ENCODE measurements around the gene STXBP4.

Gene STXBP4

DNA sequence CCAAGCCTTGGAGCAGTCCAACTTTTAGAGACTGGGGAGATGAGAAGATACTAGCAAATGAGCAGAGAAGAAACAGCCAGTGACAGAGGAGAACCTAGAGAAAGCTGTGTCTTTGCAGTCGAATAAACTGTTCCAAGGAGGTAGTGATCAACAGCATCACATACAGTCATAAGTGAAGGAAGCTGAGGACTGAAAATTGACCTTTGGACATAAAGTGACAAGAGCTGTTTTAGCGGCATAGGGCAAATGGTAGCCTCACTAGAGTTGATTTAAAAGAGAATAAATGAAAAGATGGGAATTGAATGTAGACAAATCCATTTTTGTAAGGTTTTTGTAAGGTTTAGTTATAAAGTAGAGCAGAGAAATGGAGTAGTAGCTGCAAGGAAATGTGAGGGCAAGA is 165.0 kb downstream of the STXBP4 start:
- DNase-seq = no peak

DNA sequence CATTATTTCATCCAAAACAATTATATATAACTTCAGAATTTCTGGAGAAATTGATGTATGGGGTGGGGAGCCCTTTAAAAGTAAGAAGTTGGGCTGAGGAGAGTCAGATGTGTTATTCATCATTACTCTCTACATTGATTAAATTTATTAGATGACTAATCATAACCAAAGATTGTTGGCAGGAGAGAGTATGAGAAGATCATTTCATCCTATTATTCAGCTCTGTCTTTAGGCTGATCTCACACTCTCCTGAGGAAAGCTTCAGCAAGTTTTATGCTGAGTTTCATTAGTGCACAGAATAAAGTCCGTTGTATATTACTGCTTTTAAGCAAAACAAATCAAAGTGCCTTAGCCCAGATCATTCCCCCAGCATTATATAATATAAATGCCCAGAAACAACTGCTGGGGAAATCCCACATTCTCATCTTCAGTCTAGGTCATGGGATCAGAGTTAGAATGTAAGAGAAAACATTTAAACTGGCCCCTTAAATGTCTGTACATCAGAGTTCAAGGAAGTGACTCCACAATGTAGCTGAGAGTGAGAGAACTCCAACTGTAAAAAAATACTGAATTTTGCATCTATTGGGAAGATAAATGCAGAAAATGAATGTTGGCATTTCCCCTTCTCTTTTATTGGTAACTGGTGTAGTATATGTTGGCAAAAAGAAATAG is 166.1 kb downstream of the STXBP4 start:
- DNase-seq = no peak

DNA sequence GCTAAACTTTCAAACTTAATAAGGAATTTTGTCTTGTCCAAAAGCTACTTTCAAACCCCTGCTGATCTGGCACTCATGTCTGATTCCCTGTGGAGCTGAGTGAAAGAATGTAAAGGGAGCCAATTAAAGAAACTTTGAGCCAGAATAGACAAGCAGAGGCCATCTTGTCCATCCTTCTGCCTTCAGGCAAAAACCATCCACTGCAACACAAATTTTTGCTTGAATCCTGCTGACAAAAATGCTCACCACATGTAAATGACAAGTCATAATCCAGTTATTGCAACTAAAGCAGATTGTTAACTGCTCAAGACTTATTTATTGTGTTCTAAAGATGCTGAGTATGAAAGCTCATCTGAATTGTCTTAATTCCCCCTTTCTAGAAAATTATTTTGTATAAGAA is 172.2 kb downstream of the STXBP4 start:
- DNase-seq = no peak

DNA sequence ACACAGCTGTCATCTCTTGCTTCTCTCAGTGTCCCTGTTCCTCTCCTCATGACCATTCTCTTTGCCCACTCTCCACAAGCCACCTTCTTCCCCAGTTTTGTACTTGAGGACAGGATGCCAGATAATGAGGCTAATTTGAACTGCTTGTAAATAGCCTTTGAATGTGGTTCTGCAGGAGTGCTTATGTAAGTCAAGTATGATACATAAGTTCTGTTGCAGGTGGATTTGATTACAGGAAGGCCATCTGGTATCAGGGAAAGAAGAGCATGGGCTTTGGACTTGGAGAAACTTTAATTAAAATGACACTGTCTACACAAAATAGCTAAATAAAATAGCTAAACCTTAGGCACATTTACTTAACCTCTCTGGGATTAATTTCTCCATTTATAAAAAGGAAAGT is 176.0 kb downstream of the STXBP4 start:
- DNase-seq = no peak

DNA sequence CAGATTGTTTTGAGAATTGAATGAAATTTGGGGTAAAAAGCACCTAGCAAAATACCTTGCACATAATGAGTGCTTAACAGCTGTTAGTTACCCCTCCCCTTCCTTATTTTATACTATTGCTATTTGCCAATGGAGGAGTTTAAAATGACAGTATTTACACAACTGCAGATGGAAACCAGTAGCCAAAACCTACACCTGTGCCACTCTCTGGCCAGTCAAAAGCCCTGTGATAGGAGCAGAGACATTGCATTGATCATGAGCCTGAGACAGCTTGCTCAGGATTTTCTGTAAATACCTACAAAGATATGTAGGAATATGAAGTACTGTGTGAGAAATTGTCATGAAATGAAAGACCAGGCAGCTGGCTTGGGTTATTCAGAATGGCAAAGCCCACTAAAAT is 180.9 kb downstream of the STXBP4 start:
- DNase-seq = peak; percentile 72

DNA sequence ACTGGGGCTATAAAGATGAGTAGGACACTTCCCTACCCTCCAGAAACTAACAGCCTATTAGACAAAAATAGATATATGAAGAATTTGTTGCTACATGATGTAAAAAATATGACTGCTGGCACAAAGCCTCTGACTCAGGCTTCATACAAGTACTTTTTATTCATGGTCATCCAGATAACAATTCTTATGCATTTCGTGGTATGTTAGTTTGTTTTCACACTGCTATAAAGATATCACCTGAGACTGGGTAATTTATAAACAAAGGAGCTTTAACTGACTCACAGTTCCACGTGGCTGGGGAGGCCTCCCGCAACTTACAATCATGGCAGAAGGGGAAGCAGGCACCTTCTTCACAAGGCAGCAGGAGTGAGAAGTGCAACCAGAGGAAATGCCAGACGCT is 183.7 kb downstream of the STXBP4 start:
- DNase-seq = no peak

DNA sequence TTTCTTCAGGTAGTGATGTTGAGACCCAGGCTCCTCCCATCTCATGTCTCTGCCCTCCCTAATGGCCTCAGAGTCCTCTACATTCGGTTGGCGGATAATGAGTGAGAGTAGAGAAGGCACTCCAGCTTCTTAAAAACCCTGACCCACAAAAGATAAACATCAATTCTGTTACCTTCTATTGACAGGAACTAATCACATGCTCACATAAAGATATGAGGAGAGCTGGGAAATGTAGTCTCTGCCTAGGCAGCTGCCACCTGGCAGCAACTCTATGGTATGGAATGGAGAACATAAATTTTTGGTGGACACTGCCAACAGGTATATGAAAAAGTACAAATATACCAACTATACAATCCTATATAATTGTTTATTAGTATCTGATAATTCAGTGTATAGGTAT is 185.5 kb downstream of the STXBP4 start:
- DNase-seq = no peak

DNA sequence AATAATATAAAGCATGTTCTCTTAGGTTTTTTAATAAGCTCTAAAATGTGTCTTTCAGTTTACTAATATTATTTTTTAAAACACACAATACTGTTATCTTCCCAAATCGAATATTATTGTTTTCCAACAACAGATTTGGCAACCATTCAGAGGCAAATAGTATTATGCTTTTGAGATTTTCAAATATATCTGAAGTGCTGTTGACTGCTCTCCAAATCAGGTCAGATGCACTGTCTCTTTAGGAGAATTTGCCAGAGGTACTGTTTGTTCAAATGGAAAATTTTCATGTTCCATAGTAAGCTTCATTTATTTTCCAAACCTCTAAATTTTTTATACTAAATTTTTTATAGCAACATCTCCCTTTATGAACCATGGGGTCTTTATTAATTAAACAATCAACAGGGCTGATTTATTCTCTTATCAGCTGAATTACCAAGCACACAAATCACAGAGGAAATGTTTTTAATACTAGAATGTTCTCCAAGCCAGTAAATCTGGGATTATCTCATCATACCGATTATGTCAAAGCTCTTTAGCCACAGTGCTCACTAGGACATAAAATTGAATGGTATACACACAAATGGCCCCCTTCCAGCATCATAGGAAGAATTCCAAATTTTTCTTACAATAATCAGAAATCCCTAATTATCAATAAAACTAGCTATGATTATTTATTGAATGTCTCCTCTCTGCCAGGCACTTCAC is 187.4 kb downstream of the STXBP4 start:
- DNase-seq = no peak

DNA sequence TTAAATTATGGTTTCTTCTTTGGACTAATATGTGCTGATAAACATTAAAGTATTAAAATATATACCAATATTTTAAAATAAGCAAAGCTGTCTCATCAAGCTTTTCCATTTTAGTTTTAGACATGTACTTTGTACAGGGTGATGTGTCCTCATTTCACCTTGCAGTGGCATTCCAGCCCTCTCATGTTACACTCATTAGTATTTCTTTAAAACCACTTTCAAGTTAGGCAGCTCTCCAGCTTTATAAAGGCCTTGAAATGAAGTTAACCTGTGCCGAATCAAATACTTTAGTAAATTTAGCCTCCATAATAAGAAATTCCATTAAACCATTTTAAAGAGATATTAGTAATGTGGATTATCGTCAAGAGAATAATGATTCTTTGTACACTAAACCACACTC is 188.6 kb downstream of the STXBP4 start:
- no peak for DNase-seq

DNA sequence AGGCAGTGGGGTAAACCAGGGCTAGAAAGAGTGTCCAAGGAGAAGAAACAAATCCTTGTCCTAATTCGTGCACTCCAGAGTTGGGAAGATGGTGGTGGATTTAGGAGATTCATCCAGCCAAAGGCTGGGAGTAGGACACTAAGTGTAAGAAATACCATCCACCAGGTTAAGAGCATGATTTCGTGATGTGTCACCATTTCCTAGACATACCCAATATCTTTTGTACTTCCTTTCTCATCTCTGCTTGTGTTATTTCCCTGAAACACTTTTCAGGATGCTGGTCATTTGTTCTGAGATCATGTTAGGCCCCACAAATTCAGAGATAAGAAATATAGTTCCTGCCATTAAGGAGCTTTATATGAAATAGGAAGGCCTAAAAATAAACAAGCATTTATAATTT is 189.9 kb downstream of the STXBP4 start:
- DNase-seq = no peak

DNA sequence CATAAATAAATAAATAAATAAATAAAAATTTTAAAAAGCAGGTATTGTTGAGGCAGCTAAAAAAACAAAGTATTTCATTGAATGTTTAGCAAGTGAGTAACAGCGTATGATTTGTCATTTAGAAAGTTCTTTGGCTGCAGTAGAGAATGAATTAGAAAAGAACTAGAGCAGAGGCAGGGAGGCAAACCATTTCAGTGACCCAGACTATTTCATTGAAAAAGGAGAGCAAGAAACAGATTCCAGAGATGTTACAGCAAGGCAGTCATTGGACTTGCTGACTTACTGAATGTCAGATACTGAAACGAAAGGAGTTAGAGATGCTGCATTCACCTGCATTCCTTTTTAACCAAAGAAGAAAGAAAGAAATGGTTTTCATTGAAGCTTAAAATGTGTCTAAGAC is 190.7 kb downstream of the STXBP4 start:
- DNase-seq = no peak

DNA sequence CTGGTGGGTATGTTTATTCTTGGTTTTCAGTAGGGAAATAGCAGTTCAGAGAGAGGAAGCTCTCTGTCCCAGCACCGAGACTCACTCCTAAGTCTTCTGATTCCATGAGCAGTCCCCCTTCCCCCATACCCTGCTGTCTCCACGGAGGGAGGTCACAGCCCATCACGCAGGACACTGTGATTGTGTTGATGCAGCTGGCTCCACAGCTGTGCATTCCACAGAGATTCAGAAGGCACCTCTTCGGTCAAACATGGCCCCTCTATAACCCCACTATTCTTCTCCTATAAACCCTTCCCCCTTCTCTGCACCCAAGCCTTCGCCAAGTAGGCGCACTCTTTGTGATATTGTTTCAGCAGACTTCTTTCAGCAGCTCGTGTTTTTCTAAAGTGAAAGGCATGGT is 191.9 kb downstream of the STXBP4 start:
- no peak for DNase-seq

DNA sequence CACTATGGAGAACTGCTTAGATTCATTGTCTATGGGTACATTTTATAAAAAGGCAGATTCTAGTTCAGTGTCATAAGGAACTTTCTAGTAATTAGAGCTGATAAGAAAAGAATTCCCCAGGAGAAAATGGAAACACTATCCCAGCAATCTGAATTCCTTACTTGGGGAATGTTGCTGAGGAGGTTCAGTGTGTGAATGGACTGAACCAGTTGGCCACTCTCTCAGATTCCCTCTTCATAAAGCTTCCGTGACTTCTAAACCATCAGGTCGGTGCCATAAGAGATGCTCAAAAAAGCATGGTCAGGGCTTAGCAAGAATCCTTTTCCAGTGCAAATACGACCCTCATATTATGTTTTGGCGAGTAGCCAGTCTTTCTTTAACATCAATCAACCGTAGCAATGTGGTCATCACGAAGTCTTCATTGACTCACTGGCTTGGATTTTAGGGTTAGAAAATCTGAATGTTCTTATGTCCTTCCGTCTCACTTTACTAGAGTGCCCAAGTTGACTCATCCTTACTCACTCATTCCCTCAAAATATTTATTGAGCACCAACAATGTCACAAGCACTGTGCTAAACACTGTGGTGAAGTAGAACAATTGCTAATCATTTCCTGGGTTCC is 193.5 kb downstream of the STXBP4 start:
- DNase-seq = no peak

DNA sequence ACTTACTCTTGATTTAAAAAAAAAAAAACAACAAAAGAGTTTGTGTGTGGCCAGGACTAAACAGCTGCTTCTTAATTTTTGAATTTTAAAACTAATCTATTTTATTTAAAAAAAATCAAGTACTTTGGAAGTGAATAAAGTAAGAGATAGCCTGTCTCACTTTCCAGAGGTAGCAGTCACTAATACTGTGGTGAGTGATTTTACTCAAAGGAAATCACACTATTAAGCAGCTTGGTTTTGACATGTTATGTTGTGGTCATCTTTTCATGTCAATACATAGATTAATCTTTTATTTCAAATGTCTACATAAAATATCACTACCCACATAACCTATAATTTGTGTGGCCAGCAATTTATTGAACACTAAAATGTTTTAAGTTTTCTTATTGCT is 194.0 kb downstream of the STXBP4 start:
- no peak for DNase-seq

DNA sequence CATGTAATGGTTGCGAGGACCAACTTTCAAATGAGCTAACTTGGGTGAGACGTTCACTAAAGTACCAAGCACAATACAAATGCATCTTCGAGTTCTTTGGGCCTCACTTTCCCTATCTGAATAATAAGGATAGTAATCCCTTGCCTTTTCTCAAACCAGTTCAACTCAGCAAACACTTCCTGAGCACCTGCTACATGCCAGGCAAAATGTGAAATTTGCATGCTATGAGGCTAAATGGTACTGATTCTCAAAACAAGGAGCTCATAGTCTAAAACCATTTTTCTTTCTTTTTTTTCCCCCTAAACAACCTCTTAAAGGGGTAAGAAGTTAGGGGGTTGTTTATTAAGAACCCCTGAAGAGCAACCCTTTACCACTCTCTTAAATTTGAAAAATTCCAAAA is 194.8 kb downstream of the STXBP4 start:
- DNase-seq = peak; percentile 64

DNA sequence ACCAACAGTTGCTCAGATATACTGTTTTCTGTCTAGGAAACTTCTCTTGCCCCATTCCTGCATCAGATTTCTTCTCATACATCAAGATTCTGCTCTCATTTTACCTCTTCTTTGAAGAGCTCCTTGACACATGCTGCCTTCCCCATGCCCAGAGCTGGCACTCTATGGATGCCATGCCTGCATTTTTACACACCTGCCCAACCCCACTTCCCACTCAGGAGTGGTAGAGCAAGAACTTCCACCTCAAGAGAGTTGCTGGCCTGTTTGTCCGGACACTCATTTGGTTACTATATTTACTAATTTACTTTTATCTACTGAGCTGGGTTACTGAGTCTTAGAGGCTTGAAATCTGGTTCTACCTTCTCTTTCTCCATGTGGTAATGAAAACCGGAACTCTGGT is 197.9 kb downstream of the STXBP4 start:
- DNase-seq = no peak

DNA sequence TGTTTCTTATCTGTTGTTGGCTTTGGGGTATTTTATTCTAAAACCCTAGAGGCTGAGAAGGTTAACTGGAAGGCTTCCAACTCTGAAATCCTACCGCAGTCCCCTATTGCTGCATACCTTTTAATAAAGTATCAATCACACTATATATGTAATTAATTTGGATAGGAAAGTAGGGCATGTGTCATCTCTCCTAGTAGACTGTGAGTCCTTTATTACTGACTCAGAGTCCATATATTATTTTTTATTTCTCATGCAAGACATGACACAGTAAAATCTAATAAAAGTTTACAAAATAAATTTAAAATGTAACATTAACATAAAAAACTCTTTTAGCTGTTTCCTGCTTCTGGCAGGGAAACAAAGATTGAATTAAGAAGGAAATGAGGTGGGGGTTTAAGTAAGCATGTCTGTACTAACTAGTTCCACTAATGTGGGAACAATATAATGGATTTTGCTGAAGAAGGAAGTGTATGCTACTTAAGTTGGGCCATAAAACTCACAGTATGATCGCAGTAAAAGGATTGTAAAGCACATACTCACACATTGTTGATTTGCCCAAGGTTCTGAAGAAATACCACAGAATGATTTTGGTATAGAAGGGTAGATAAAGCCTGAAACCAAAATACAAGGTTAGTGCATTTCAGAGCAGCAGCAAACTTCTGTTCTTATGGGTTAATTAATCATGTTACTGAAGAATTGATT is 198.6 kb downstream of the STXBP4 start:
- no peak for DNase-seq

DNA sequence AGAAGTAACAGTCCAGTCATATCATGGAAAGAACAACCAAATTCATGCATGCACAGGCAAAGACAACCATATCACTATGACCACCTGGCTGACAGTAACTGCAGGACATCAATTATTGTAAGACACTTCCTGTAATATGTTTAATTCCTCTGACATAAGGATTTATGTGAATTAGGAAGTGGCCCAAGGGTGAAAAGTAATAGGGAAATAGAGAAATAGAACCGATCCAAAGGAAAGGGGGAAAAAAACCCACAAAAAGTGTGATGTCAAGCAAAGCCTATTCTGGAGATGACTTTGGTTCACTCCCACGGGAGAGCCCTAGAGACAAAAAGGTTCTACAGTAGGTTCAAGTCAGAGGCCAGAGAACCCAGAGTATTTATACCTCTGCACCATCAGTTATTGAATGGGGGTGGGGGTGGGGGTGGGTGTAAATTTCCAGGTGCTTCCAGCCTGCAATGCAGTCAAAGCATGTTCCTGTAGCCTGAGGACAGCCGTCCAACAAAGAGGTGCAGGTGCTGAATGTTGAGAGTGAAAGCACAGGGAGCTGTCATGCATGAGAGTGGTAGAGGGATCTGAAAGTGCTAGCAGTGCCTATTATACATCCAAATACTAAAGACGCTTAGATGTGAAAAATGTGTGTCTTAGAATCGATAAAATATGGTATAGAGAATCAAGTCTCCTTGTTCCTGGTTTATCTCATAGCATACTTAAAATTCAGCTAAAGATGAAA is 200.6 kb downstream of the STXBP4 start:
- peak; percentile 26 for DNase-seq

DNA sequence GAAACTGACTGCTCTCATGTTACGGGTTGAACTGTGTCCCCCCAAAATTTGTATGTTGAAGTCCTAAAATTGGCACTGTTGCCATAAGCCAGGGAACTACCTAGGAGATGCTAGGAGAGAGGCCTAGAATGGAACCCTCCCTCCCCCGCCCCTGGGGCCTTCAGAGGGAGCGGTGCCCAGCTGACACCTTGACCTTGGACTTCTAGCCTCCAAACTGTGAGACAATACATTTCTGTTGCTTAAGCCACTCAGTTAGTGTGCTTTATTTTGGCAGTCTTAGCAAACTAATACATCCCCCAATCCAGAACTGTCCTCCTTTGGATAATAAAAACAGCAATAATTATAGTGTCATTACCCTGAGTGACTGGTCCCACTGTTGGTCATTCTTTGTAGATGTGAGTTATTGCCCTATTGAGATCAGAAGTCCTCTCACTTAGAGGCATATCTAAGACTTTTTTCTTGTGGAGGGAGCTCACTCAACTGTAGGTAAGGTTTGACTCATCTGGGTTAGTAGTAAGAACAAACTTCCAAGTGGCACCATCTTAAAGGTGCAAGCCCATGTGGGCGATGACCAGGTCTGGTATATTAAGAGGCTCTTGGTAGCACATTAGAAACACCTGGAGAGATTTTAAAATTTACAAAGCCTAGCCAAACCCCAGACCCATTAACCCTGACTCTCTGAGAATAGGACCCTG is 203.2 kb downstream of the STXBP4 start:
- no peak for DNase-seq

DNA sequence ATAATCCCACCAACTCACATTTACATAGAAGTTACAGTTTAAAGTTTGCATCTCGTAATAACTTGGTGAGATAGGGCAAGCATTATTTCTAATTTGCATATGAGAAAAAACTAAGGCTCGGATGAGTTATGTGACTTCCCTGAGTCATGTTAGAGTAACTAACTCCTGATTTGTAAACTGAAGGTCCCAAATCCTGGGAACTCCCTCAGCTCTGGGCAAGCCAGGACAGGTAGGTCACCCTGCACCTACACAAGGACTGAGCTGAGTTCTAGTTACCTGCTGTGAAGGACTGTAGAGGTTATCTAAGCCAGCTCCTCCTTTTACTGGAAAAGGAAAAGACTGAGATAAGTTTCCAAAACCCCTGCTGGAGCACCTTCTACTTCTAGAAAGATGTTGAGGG is 204.0 kb downstream of the STXBP4 start:
- no peak for DNase-seq

DNA sequence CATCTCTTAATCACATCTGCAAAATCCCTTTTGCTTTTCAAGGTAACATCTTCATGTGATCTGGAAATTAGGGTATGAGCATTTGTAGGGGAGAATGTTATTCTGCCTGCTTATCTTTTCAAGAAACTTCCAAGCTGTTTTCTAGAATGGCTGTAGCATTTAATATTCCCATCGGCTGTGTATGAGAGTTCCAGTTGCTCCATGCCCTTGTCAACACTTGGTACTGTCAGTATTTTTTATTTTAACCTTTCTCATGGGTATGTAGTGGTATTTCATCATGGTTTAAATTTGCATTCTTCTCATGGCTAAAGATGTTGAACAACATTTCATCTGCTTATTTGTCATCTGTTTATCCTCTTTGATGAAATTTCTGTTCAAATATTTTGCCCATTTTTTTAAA is 205.6 kb downstream of the STXBP4 start:
- no peak for DNase-seq

DNA sequence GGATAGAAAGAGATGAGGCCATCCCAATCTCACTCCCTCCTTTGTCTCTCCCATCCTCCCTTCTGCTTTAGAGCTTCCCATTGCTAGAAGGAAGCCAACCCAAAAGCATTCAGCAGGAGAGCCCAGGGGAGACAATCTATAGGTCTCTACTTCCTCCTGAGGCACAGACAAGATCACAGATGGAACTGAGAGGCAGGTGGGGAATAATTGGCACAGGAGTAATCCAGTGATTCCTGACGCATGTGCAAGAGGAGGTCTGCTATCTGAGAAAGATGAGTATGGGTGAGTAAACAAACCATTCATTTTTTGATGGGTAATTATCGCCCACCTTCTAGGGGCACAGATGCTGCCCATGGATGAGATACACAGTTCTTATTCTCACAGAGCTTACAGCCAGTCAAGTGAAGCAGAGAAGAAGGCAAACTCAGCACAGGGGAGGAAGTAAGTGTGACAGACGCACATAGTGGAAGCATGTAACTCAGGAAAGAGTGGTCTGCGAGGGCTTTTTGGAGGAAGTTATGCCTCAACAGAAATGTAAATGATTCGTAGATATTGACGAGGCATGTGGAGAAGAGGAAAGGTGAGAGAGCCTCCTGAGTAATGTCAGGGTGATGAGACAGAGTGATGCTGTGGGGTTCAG is 207.3 kb downstream of the STXBP4 start:
- peak; percentile 44 for DNase-seq

Data from SHP77 treated with DMSO at 0.1 percent for 48 hours (cell line).